GM12891 (cell line): ENCODE results near the gene PCDH15.

Source experiments
- POLR2A ChIP-seq: IDR thresholded peaks from 2 replicates; pipeline ENCODE4 v1.6.1; 2011; ENCODE audit warnings: low read depth, low read length, control low read depth
- POLR2AphosphoS5 ChIP-seq: IDR thresholded peaks from 2 replicates; pipeline ENCODE4 v1.6.1; 2011; ENCODE audit warnings: low read depth, low read length, control low read depth

DNA sequence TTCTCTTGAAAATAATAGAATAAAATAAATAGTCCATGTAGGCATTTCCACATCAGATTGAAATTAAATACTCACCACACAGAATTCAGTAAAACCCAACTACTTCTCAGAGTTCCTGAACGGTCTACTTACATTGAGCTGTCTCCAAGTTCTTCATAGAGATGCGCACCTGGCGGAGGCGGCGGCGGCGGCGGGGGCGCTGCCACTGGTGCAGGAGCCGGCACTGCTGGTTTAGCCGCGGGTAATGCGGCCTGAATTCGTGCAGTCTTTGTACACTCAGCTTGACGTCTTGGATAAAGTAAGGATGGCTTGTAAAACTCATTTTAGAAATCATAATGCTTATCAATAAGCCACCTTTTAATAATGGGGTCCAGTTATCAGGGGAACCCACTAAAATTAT lies 973.8 kb downstream of the PCDH15 start:
- no peak for TF ChIP-seq POLR2AphosphoS5
- no peak for TF ChIP-seq POLR2A
